Mesendoderm (in vitro differentiated cells): Measurements from ENCODE around the gene PPP4C.

ENCODE experiments used
- DNase-seq: peaks from one replicate; pipeline ENCODE4 v3.0.0; 2013
- H2AK5ac ChIP-seq: 2 replicates; pipeline ENCODE4 v1.6.1; 2013; ENCODE audit warnings: low read length, inconsistent platforms
- H2BK120ac ChIP-seq: 2 replicates; pipeline ENCODE4 v1.6.1; 2013; ENCODE audit warnings: low read depth, mild to moderate bottlenecking, low read length, moderate library complexity, mixed read lengths
- H2BK15ac ChIP-seq: replicated peaks from 2 replicates; pipeline ENCODE4 v1.6.1; 2013; ENCODE audit warnings: low read depth, mild to moderate bottlenecking, moderate library complexity
- H2BK5ac ChIP-seq: 2 replicates; pipeline ENCODE4 v1.6.1; 2013; ENCODE audit warnings: low read length, inconsistent platforms
- H3K18ac ChIP-seq: 2 replicates; pipeline ENCODE4 v1.6.1; 2013; ENCODE audit warnings: mild to moderate bottlenecking, low read length, mixed read lengths
- H3K23ac ChIP-seq: one replicate; pipeline ENCODE4 v1.6.1; 2013; ENCODE audit warnings: low read length
- H3K27ac ChIP-seq: 2 replicates; pipeline ENCODE4 v1.5.1; 2013; ENCODE audit warnings: low read depth, mild to moderate bottlenecking, inconsistent platforms, low read length, moderate library complexity
- H3K27me3 ChIP-seq: 2 replicates; pipeline ENCODE4 v1.6.1; 2013; ENCODE audit warnings: low read length, control low read depth, mild to moderate bottlenecking, inconsistent platforms; ENCODE audit not compliant: insufficient read depth, poor library complexity
- H3K36me3 ChIP-seq: 2 replicates; pipeline ENCODE4 v1.6.1; 2013; ENCODE audit warnings: low read length, inconsistent platforms; ENCODE audit not compliant: control insufficient read depth, insufficient read depth
- H3K4ac ChIP-seq: one replicate; pipeline ENCODE4 v1.6.1; 2013; ENCODE audit warnings: low read depth, mild to moderate bottlenecking, low read length, moderate library complexity
- H3K4me1 ChIP-seq: 2 replicates; pipeline ENCODE4 v1.6.1; 2013; ENCODE audit warnings: low read depth, low read length, inconsistent platforms; ENCODE audit not compliant: control insufficient read depth
- H3K4me2 ChIP-seq: 2 replicates; pipeline ENCODE4 v1.6.1; 2013; ENCODE audit warnings: low read length
- H3K4me3 ChIP-seq: 2 replicates; pipeline ENCODE4 v1.5.1; 2013; ENCODE audit warnings: mild to moderate bottlenecking, low read length
- H3K56ac ChIP-seq: one replicate; pipeline ENCODE4 v1.6.1; 2013; ENCODE audit warnings: low read length
- H3K79me1 ChIP-seq: 2 replicates; pipeline ENCODE4 v1.6.1; 2013; ENCODE audit warnings: low read length, inconsistent platforms
- H3K79me2 ChIP-seq: 2 replicates; pipeline ENCODE4 v1.6.1; 2013; ENCODE audit warnings: mild to moderate bottlenecking, low read length; ENCODE audit not compliant: control insufficient read depth, insufficient read depth
- H3K9ac ChIP-seq: 2 replicates; pipeline ENCODE4 v1.6.1; 2013; ENCODE audit warnings: low read length, inconsistent platforms
- H4K5ac ChIP-seq: one replicate; pipeline ENCODE4 v1.6.1; 2013; ENCODE audit warnings: low read length
- H4K8ac ChIP-seq: one replicate; pipeline ENCODE4 v1.6.1; 2013; ENCODE audit warnings: low read depth, mild to moderate bottlenecking, control low read depth, low read length, moderate library complexity
- WGBS: extraction: QIAGEN DNeasy Blood & Tissue Kit; methylation state at CpG from one replicate; pipeline ENCODE4 v1.1.7; 2013; ENCODE audit warnings: low lambda C conversion rate, missing lambda C conversion rate; ENCODE audit not compliant: insufficient coverage; ENCODE audit errors: extremely low coverage; 5-methylcytosine and 5-hydroxymethylcytosine counted together

The PPP4C gene

GRCh38 chr16:30095166-30096078 is 19.6 kb downstream of the PPP4C start:
- no peak overlapping the region for H4K5ac ChIP-seq
- WGBS, result no CpG with 5 or more reads among the region's 47 CpGs
- peaks cover 2% of the 10 kb centered on the region for H3K4me1 ChIP-seq
- H3K79me2 ChIP-seq, result no peaks in the 10 kb centered on the region
- H2AK5ac ChIP-seq, result no peak overlapping the region
- H3K27me3 ChIP-seq, result no peaks in the 10 kb centered on the region
- H2BK120ac ChIP-seq, result no peak overlapping the region
- no peak overlapping the region for H2BK15ac ChIP-seq
- DNase-seq, result no peak
- no peaks in the 10 kb centered on the region for H3K36me3 ChIP-seq
- H3K18ac ChIP-seq, result peak overlapping the region; percentile 88
- no peak overlapping the region for H3K27ac ChIP-seq
- peak overlapping the region; percentile 73 for H3K4ac ChIP-seq
- peak overlapping the region; percentile 80 for H3K9ac ChIP-seq
- no peak overlapping the region for H3K4me3 ChIP-seq
- no peak overlapping the region for H2BK5ac ChIP-seq
- H4K8ac ChIP-seq, result no peak overlapping the region
- peak overlapping the region; percentile 12 for H3K4me2 ChIP-seq
- H3K23ac ChIP-seq, result no peak overlapping the region
- peak overlapping the region; percentile 89 for H3K56ac ChIP-seq
- no peaks in the 10 kb centered on the region for H3K79me1 ChIP-seq

- Histone ChIP-seq H3K79me2 (no peaks in the 10 kb centered on the region), H2BK5ac (peak within 1 kb of the TSS; percentile 1), H3K18ac (peak within 1 kb of the TSS; percentile 88), H3K4me3 (peak within 1 kb of the TSS; percentile 36), H3K27me3 (no peaks in the 10 kb centered on the region), H3K4me1 (peaks cover 2% of the 10 kb centered on the region), H2BK120ac (no peak within 1 kb of the TSS), H3K4me2 (peak within 1 kb of the TSS; percentile 12), H3K9ac (peak within 1 kb of the TSS; percentile 80), H2AK5ac (no peak within 1 kb of the TSS), H3K56ac (peak within 1 kb of the TSS; percentile 89), H4K8ac (no peak within 1 kb of the TSS), H3K79me1 (no peaks in the 10 kb centered on the region), H3K23ac (no peak within 1 kb of the TSS), H3K27ac (peak within 1 kb of the TSS; percentile 33), H3K36me3 (no peaks in the 10 kb centered on the region), H3K4ac (peak within 1 kb of the TSS; percentile 85), H4K5ac (no peak within 1 kb of the TSS), H2BK15ac (no peak within 1 kb of the TSS)
- DNase-seq, result peak; percentile 93
- WGBS, result no CpG with 5 or more reads among the region's 77 CpGs
Observed at GRCh38 chr16:30096105-30096861, 20.5 kb downstream of the PPP4C start, which contains the start of gene YPEL3. Gene YPEL3, minus strand, starts transcription at chr16:30096213. Its CDS starts 731 bp downstream, at chr16:30095482.

GRCh38 chr16:30096862-30097563 is 21.2 kb downstream of the PPP4C start:
- H3K23ac ChIP-seq, result no peak overlapping the region
- peak overlapping the region; percentile 35 for H3K18ac ChIP-seq
- no peak overlapping the region for H3K9ac ChIP-seq
- H4K5ac ChIP-seq, result no peak overlapping the region
- no peak overlapping the region for H3K56ac ChIP-seq
- H2BK15ac ChIP-seq, result no peak overlapping the region
- peak overlapping the region; percentile 85 for H3K4ac ChIP-seq
- H2AK5ac ChIP-seq, result no peak overlapping the region
- H4K8ac ChIP-seq, result no peak overlapping the region
- no peaks in the 10 kb centered on the region for H3K79me1 ChIP-seq
- WGBS, result no CpG with 5 or more reads among the region's 18 CpGs
- no peak overlapping the region for H2BK120ac ChIP-seq
- no peak overlapping the region for H3K4me2 ChIP-seq
- H3K27me3 ChIP-seq, result no peaks in the 10 kb centered on the region
- peak overlapping the region; percentile 36 for H3K4me3 ChIP-seq
- H2BK5ac ChIP-seq, result no peak overlapping the region
- H3K27ac ChIP-seq, result peak overlapping the region; percentile 33
- peak; percentile 45 for DNase-seq
- no peaks in the 10 kb centered on the region for H3K79me2 ChIP-seq
- H3K36me3 ChIP-seq, result no peaks in the 10 kb centered on the region
- peaks cover 2% of the 10 kb centered on the region for H3K4me1 ChIP-seq

DNA sequence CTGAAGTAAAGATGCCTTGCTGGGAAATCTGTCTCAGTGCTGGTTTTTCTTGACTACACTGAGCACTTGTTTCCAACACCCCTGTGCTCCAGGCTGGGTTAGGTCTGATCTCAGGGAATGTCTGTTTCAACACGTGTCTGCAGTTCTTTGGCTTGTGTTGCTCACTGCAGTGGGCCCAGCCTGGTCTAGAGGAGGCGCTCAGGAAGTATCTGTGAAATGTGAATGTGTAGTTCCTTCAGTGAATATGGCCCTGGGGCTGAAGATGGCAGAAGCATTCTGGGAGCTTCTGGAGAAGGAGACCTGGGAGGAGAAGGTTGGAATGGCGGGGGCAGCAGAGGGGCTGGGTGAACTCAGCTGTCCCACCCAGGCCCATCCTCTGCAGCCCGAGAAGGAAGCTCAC is 28.3 kb downstream of the PPP4C start:
- Histone ChIP-seq H3K4me2 (no peak overlapping the region), H3K4ac (no peak overlapping the region), H4K8ac (no peak overlapping the region), H2BK5ac (no peak overlapping the region), H3K18ac (no peak overlapping the region), H3K27me3 (no peaks in the 10 kb centered on the region), H4K5ac (no peak overlapping the region), H2BK15ac (no peak overlapping the region), H3K79me1 (no peaks in the 10 kb centered on the region), H3K79me2 (no peaks in the 10 kb centered on the region), H3K4me3 (no peak overlapping the region), H3K23ac (no peak overlapping the region), H3K4me1 (no peaks in the 10 kb centered on the region), H3K56ac (no peak overlapping the region), H2BK120ac (no peak overlapping the region), H2AK5ac (no peak overlapping the region), H3K9ac (no peak overlapping the region), H3K27ac (no peak overlapping the region), H3K36me3 (no peaks in the 10 kb centered on the region)
- WGBS, result no CpG with 5 or more reads among the region's 4 CpGs
- no peak for DNase-seq

DNA sequence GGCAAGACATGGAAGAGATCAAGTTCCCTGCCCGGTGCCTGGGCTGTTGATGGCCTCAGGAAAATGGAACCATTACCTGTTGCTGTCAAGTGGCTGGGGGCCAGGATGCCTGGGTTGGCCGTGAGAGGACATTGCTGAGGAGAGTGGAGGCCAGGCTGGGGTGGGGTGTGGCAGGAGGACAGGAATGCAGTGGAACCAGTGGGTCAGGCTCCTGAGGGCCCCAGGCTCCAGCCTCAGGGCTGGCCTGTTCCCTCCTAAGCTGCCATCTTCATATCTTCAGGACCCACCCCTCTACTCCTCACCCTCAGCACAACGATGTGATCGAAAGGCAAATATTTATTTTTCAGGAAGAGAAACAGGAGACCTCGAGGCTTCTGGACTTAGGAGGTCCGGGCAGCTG is 28.7 kb downstream of the PPP4C start:
- H3K36me3 ChIP-seq, result no peaks in the 10 kb centered on the region
- H3K4me3 ChIP-seq, result no peak overlapping the region
- H3K9ac ChIP-seq, result no peak overlapping the region
- no peak overlapping the region for H3K56ac ChIP-seq
- H3K4me2 ChIP-seq, result no peak overlapping the region
- no CpG with 5 or more reads among the region's 6 CpGs for WGBS
- no peak overlapping the region for H2BK5ac ChIP-seq
- no peak overlapping the region for H3K27ac ChIP-seq
- H3K18ac ChIP-seq, result no peak overlapping the region
- H3K79me2 ChIP-seq, result no peaks in the 10 kb centered on the region
- H2BK120ac ChIP-seq, result no peak overlapping the region
- H4K8ac ChIP-seq, result no peak overlapping the region
- H2BK15ac ChIP-seq, result no peak overlapping the region
- no peak overlapping the region for H3K23ac ChIP-seq
- H2AK5ac ChIP-seq, result no peak overlapping the region
- DNase-seq, result no peak
- H3K79me1 ChIP-seq, result no peaks in the 10 kb centered on the region
- H3K27me3 ChIP-seq, result no peaks in the 10 kb centered on the region
- H3K4me1 ChIP-seq, result no peaks in the 10 kb centered on the region
- no peak overlapping the region for H4K5ac ChIP-seq
- no peak overlapping the region for H3K4ac ChIP-seq
